ENCODE measurements around the gene FHL3.

- TF ChIP-seq, protein P1, sequence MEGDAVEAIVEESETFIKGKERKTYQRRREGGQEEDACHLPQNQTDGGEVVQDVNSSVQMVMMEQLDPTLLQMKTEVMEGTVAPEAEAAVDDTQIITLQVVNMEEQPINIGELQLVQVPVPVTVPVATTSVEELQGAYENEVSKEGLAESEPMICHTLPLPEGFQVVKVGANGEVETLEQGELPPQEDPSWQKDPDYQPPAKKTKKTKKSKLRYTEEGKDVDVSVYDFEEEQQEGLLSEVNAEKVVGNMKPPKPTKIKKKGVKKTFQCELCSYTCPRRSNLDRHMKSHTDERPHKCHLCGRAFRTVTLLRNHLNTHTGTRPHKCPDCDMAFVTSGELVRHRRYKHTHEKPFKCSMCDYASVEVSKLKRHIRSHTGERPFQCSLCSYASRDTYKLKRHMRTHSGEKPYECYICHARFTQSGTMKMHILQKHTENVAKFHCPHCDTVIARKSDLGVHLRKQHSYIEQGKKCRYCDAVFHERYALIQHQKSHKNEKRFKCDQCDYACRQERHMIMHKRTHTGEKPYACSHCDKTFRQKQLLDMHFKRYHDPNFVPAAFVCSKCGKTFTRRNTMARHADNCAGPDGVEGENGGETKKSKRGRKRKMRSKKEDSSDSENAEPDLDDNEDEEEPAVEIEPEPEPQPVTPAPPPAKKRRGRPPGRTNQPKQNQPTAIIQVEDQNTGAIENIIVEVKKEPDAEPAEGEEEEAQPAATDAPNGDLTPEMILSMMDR (IDR thresholded peaks at IDR 0.05) = no peak
- TF ChIP-seq POLR2A (IDR thresholded peaks at IDR 0.05) = no peak
Measured at GRCh38 chr1:38025233-38025632, 19.9 kb upstream of the FHL3 start.

All from esophagus squamous epithelium (tissue), 4 donors.